Amygdala (tissue), 56 donors: ENCODE results near the gene NR2F2.
A peak's percentile ranks its signal among the peaks of the same experiment; 100 is the strongest.

Source experiments
- DNase-seq, 56 donors: peaks; one replicate each; lab custom pipeline; 2025; lab: John Stamatoyannopoulos, UW

NR2F2 gene

GRCh38 chr15:96316953-96317629 lies 13.4 kb upstream of the NR2F2 start:
- no peak for DNase-seq

- DNase-seq = no peak
These were observed 10.4 kb upstream of the NR2F2 start for GRCh38 chr15:96320107-96320506.

- DNase-seq = no peak
These were observed 9.5 kb upstream of the NR2F2 start for GRCh38 chr15:96320703-96321638.

- DNase-seq = peak in 2 of 56 donors; percentile 24 to 61
These were observed 8.6 kb upstream of the NR2F2 start for GRCh38 chr15:96321639-96322535.

GRCh38 chr15:96322536-96323318 lies 7.8 kb upstream of the NR2F2 start:
- DNase-seq = peak in 1 of 56 donors; percentile 42

- peak in 1 of 56 donors; percentile 31 for DNase-seq
These were observed 7.0 kb upstream of the NR2F2 start for GRCh38 chr15:96323319-96324145.

- DNase-seq = peak in 2 of 56 donors; percentile 33 to 66
These were observed 6.2 kb upstream of the NR2F2 start for GRCh38 chr15:96324192-96324895.

GRCh38 chr15:96324940-96325540 lies 5.5 kb upstream of the NR2F2 start:
- DNase-seq = no peak

- DNase-seq = no peak
These were observed 4.8 kb upstream of the NR2F2 start for GRCh38 chr15:96325541-96326327.

- peak in 5 of 56 donors; percentile 16 to 59 (median 42) for DNase-seq
These were observed 4.0 kb upstream of the NR2F2 start for GRCh38 chr15:96326328-96327154.

GRCh38 chr15:96327155-96327741 lies 3.3 kb upstream of the NR2F2 start:
- DNase-seq = peak in 1 of 56 donors; percentile 59

- DNase-seq = no peak
These were observed 2.2 kb upstream of the NR2F2 start for GRCh38 chr15:96328181-96328876.

GRCh38 chr15:96328877-96329195 lies 1.7 kb upstream of the NR2F2 start:
- no peak for DNase-seq

GRCh38 chr15:96329403-96329981 lies 1.0 kb upstream of the NR2F2 start:
- DNase-seq = peak in 1 of 56 donors; percentile 5

GRCh38 chr15:96330064-96330449 lies 443 bp upstream of the NR2F2 start:
- peak in 25 of 56 donors; percentile 38 to 87 (median 73) for DNase-seq
